GM19455 (cell line): Measurements from ENCODE around the gene KLF13.
"Not testable (repeated sequence)": the region's sequence is repeated elsewhere in the genome, so short reads cannot be mapped to it uniquely, and the experiment has no call there.

Experiments used
- ATAC-seq: cut with Tn5 transposase; IDR thresholded peaks from one replicate; pipeline ENCODE4 v1.9.1; 2021; ENCODE audit not compliant: unreplicated experiment

The KLF13 gene

DNA sequence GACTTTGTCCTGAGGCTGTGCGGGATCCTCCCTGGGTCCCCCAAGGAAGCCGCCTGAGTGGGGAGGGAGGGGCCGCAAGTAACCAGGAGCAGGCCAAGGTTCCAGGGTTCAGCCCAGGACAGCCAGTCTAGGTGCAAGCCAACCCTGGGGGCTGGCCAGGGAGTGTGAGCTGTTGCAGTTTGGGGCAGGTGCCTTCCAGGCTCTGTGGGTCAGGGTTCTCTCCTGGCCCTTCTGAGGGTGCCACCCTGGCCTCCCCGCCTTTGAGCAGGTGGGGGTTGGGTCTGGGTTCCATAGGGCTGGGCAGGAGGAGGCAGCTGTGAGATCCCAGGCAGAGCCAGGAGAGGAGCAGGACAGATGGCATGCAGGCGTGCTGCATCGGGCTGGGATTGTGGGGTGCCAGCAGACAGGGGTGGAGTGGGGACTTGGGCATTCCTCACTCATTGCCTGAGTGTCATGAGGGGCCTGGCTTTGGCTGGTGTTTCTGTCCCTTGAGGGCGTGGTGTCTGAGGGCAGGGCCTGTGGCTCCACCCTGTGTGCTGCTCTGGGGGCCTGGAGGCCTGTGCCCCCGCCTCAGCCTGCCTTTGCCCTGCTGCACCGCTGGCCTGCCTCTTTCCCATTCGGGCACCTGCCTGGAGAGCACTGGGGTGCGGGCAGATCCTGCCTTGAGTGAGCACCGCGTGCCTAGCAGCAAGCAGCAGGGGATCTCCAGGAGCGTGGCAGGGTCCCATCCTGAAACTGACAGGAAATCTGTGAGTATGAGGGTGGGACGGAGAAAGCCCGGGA lies 18.4 kb downstream of the KLF13 start:
- peak; percentile 35 for ATAC-seq

DNA sequence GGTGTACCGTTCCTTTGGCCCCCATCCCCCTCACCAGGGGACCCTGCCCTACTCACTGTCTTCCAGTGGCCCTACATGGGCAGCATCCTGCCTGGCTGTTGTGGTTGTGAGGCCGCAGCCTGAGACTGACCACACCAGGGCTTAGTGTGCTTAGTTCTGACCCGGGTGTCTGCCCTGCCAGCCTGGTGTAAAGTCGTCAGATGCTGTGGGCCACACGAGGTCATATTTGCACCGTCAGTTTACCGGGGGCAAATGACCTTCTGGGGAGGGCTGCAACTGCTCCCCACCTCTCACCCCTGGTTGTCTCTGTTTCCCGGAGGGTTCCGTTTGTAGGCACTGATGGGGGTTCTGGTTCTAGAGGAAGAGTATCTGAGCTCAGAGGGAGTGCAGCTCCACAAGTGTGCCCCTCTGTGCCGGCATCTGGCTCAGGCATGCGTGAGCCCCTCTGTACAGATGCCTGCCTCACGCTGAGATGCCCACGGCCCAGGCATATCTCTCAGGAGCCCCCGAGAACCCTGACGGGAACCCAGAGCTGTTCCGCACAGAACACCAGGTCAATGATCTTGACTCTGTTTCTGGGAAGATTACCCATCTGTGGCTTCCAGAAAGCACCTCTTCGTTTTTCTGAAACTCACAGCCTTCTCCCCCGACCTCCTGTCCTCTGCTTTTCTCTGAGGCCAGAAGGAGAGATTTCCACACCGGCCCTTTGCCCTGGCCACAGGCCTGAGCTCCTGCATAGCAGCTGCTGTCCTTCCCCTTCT lies 19.2 kb downstream of the KLF13 start:
- peak; percentile 28 for ATAC-seq

- ATAC-seq = peak; percentile 46
Observed at GRCh38 chr15:31346367-31347066, 19.9 kb downstream of the KLF13 start.

DNA sequence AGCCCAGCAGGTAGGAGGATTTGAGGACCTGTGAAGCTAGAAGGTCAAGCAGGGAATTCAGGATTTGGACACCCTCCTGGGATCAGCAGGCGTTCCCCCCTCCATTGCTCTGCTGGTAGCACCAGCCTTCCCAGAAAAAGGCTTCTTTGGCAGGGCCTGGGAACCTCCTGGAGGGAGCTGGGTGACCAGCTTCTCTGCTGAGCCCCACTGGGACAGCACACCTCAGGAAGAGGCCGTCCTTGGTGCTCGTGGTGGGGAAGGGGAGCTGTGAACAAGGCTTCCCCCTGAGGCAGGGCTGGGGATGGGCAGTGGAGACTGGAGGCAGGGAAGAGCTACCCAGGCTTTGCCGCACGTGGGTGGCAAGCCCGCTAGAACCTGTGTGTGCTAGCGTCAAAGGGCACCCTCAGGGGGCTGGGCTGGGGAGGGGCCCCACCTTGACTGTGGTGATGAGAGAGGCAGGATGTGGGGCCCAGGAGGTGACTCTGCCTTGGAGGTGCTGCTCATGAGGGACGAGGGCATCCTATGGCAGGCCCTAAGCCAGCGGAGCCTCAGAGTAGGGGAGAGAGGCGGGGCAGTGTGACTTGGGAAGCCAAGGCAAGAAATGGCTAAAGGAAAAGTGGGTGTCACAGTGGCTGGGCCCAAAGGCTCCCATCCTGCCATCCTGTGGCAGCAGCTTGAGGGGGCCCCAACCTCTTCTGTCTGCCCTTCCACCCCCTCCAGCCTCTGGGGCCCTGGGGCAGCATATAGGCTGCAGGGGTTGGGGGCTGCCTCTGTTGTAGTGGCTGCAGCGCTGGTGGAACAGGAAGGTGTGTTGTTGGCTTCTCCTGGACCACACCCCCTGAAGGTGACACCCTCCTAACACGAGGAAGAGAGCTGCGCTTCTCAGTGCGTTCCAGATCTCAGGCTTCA lies 20.7 kb downstream of the KLF13 start:
- no peak for ATAC-seq

DNA sequence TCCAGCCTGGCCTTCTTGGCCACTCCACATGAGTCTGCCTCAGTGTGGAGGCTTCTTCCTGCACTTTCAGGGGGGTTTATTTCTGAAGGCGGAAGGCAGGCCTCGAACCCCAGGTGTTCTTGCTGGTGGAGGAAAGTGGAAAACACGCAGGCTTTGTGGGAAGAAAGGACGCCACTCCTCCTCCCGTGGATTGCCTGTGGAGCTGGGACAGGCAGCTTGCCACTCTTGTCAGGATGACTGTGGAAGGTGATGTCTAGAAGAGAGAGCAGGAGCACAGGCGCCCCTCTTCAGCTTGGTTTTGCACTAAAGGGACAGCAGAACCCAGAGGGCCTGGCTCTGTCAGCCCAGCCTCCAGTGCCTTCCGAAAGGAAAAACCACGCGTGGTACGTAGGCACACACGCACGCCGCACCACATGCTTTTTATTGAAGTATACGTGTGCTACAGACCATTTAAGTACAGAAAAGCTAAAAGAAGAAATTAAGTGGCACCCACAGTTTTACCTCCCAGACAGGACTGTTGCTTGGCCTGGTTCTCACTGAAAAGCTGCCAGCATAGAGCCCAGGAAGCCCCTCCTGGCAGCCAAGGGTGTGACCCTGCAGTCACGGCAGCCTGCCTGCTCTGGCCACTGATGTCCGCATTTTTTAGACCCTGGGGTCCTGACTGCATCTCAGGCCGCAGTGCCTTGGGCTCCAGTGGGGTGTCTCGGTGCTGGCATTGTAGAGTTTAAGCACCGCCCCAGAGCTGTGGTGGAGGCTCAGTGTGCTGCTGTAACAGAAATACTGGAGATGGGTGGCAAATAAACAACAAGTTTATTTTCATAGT lies 21.6 kb downstream of the KLF13 start:
- no peak for ATAC-seq

GRCh38 chr15:31349233-31350141 lies 22.9 kb downstream of the KLF13 start:
- no peak for ATAC-seq

- ATAC-seq = no peak
Observed at GRCh38 chr15:31350771-31351170, 24.1 kb downstream of the KLF13 start.

- no peak for ATAC-seq
Observed at GRCh38 chr15:31352339-31352751, 25.7 kb downstream of the KLF13 start.

DNA sequence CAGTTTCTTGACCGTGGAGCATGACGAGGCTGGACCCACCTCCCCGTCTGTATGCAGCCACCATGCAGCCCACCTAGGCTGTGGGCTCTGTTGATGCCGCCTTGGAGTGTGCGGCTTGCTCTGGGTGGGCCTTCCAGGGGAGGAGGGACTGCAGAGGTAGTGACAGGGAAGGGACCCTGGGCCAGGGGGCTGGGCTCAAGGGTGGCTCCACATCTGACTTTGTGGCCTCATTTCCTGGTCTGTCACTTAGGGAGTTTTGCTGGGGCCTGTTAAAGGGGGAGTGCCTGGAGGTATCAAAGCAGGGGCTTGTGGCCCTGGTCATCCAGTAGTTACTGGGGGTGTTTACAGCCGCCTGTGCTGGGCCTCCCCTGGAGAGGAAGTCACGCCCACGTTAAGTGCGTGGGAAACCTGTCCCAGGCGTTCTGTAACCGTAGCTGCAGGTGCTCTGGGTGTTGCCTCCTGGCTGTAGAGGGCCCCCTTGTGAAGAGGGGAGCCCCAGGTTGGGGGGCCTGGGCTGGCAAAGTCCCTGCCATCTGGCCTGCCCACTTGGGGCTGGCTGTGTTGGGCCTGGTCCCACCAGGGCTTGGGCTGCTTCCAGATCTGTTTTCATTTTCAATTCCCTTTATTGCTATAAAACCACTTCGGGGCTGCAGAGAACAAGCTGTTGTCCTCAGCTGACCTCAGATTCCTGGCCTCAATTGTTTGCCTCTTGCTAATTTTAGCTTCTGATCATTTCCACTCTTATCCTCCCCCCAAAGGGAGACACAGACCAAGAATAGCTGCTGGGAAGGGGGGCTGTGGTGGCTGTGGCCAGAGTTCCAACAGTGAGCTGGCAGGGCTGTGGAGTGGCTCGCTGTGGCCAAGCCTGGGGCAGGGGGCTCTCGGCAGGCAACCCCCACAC lies 26.5 kb downstream of the KLF13 start:
- peak; percentile 63 for ATAC-seq

- no peak for ATAC-seq
Observed at GRCh38 chr15:31353931-31354330, 27.3 kb downstream of the KLF13 start.

- ATAC-seq = not testable (repeated sequence)
Observed at GRCh38 chr15:31356097-31356496, 29.5 kb downstream of the KLF13 start.

- no peak for ATAC-seq
Observed at GRCh38 chr15:31357148-31357547, 30.5 kb downstream of the KLF13 start.

DNA sequence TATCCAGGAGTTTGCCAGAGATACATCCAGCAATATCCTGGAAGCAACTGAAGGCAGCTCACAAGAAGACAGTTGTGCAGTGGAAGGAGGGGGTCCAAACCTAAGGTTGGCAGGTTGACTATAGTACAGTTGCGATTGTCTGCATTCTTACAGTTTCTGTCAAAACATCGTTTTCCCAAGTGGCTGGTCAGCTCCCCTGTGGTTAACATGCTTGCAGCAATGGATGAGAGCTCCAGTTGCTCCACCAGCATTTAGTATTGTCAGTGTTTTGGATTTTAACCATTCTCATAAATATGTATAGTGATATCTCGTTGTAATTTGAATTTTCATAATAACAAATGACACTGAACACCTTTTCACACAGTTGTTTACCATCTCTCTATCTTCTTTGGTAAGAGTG lies 31.5 kb downstream of the KLF13 start:
- no peak for ATAC-seq

- no peak for ATAC-seq
Observed at GRCh38 chr15:31358957-31359701, 32.5 kb downstream of the KLF13 start.

DNA sequence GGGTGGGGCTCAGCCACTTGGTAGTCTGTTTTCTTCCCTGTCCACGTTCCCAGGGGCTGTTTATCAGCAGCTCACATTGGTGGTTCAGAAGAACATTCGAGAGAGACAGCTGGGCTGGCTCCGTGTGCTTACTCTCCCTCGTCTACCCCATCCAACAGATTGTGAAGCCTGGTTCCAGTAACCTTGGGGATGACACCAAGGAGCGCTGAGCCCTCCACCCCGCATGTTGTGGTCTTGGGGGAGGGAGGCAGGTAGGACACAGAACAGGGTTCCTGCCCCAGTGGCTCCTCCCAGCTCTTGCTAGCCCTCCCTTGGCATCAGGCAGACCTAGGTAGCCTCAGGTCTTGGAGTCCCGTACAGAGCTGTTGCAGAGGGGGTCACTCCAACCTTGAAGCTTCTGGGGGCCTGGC lies 33.1 kb downstream of the KLF13 start:
- ATAC-seq = no peak

DNA sequence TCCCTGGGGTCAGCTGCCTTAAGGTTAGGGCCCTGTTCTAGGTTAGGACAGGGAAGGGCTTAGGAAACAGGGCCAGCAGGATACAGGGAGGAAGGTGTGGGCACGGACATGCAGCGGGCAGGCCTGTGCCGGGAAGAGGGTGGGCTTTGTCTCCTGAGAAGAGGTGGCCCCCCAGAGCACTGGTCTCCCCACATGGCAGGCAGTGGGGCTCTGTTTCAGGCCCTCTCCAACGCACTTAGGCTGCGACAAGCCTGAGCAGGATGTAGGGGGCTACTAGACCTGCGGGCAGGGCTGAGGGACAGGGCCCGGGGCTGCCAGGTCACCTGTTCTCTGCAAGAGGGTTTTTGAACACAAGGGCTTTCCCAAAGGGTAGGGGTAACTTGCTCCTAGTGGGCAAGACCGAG lies 33.5 kb downstream of the KLF13 start:
- ATAC-seq = no peak
